HG03354 (cell line): ENCODE measurements around the gene EGLN3.
"Not testable (repeated sequence)": the region's sequence is repeated elsewhere in the genome, so short reads cannot be mapped to it uniquely, and the experiment has no call there.

Experiments used
- ATAC-seq: cut with Tn5 transposase; IDR thresholded peaks from one replicate; pipeline ENCODE4 v1.9.1; 2021; ENCODE audit warnings: mild to moderate bottlenecking; ENCODE audit not compliant: unreplicated experiment, poor library complexity, severe bottlenecking

Gene EGLN3

GRCh38 chr14:33940561-33941011, 10.3 kb downstream of the EGLN3 start:
- no peak for ATAC-seq

GRCh38 chr14:33938131-33938949, 12.5 kb downstream of the EGLN3 start:
- ATAC-seq: peak; percentile 65

GRCh38 chr14:33936391-33936790, 14.5 kb downstream of the EGLN3 start:
- no peak for ATAC-seq

GRCh38 chr14:33934938-33935337, 15.9 kb downstream of the EGLN3 start:
- no peak for ATAC-seq

GRCh38 chr14:33934043-33934750, 16.7 kb downstream of the EGLN3 start:
- ATAC-seq: no peak

GRCh38 chr14:33933386-33933933, 17.4 kb downstream of the EGLN3 start:
- ATAC-seq: no peak

GRCh38 chr14:33932576-33933345, 18.1 kb downstream of the EGLN3 start:
- ATAC-seq: no peak

GRCh38 chr14:33932033-33932432, 18.8 kb downstream of the EGLN3 start:
- no peak for ATAC-seq

GRCh38 chr14:33931461-33931860, 19.4 kb downstream of the EGLN3 start:
- ATAC-seq: no peak

GRCh38 chr14:33930439-33930838, 20.4 kb downstream of the EGLN3 start:
- ATAC-seq: no peak

- ATAC-seq: no peak
These were observed 21.0 kb downstream of the EGLN3 start for GRCh38 chr14:33929799-33930408.

GRCh38 chr14:33928895-33929294, 22.0 kb downstream of the EGLN3 start:
- ATAC-seq: no peak

GRCh38 chr14:33927944-33928343, 22.9 kb downstream of the EGLN3 start:
- ATAC-seq: no peak

GRCh38 chr14:33926967-33927366, 23.9 kb downstream of the EGLN3 start:
- ATAC-seq: not testable (repeated sequence)

- ATAC-seq: no peak
These were observed 24.9 kb downstream of the EGLN3 start for GRCh38 chr14:33925946-33926345.

- ATAC-seq: no peak
These were observed 25.6 kb downstream of the EGLN3 start for GRCh38 chr14:33925235-33925634.

GRCh38 chr14:33924566-33925100, 26.2 kb downstream of the EGLN3 start:
- no peak for ATAC-seq

- ATAC-seq: no peak
These were observed 28.7 kb downstream of the EGLN3 start for GRCh38 chr14:33922125-33922524.

- ATAC-seq: no peak
These were observed 32.6 kb downstream of the EGLN3 start for GRCh38 chr14:33918256-33918655.
